SH-SY5Y (cell line): ENCODE measurements around the gene SLC22A1.

Experiments used
- GATA2 ChIP-seq: IDR thresholded peaks from 2 replicates; pipeline ENCODE4 v1.6.1; 2011; ENCODE audit warnings: mild to moderate bottlenecking, low read depth, low read length
- GATA3 ChIP-seq: IDR thresholded peaks from 2 replicates; pipeline ENCODE4 v1.6.1; 2011; ENCODE audit warnings: low read depth, mild to moderate bottlenecking, low read length, moderate library complexity

GRCh38 chr6:160085713-160086505, 35.7 kb upstream of the SLC22A1 start:
- TF ChIP-seq GATA2 (no peak), GATA3 (no peak)
